RCC 7860 (cell line): ENCODE measurements around the gene HOXD13.
A peak's percentile ranks its signal among the peaks of the same experiment; 100 is the strongest.

ENCODE experiments used
- DNase-seq: peaks from one replicate; pipeline ENCODE4 v3.0.0-alpha.2; 2015; ENCODE audit warnings: low spot score
- FAIRE-seq: peaks from 2 replicates; lab custom pipeline; 2012; peaks lifted over from hg19 to GRCh38; lab: Jason Lieb, UNC

The HOXD13 gene

DNA sequence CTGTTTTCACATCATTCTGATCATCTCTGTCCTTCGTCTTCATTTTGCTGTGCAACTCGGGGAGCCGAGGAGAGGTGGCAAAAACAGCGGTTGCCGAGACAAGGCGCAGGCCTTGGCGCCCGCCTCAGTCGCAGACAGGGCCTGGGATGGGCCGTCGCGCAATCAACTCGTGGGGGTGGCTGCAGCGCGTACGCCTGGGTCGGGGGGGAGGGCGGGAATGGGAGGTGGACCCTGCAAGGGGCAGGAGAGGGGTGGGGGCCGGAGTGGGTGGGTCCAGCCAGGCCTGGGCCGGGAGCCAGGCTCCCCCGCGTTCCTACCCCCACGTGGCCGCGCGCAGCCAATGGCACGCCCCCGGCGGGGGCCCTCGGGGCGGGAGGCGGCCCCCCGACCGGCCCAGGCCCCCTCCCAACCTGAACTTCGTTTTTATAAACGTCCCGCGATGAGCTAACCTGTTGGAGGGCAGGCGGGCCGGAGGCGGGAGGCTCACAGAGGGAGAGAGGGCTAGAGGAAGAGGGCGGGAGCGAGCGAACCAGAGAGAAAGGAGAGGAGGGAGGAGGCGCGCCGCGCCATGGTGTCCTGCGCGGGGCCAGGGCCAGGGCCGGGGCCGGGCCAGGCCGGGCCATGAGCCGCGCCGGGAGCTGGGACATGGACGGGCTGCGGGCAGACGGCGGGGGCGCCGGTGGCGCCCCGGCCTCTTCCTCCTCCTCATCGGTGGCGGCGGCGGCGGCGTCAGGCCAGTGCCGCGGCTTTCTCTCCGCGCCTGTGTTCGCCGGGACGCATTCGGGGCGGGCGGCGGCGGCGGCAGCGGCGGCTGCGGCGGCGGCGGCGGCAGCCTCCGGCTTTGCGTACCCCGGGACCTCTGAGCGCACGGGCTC, at the start of gene HOXD13:
TSS of gene HOXD13 (plus strand) at position 452 of the 875 bp plus-strand sequence. CDS start at position 622, 170 bp downstream.
- no peak for FAIRE-seq
- no peak for DNase-seq

DNA sequence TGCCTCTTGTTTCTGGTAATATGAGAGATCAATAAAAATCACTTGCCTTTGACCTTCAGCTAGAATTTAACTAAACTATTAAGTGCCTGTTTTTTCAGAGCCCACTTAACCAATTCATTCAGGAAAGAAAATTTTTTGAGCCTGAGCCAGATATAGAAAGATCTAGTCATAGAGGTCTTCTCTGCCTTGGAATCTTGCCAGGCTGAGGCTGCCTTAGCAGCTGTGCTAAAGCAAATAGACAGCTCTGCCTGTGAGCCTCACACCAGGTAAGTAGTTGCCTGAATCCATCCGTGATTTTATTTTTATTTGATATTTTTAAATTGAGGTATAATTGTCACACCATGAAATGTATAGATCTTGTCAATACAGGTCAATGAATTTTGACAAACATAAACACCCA, 36.1 kb upstream of the HOXD13 start:
- DNase-seq (no peak), FAIRE-seq (no peak)

DNA sequence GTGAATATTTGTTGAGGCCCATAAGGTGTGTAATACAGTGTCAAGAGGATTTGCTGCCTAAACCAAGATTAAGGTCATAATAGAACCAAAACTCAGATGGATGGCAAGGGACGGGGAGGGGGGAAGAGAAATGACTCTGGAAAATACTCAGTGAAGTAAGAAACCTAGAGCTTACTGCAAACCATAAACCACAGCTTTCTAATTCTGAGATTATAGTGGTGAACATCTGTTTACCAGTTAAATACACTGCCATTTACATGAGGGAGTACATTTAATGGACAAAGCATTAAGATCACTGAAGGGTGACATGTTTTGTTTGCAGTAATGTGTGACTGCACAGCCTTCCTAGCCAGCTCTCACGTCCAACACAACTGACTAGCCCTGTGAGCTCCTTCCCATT, 28.6 kb upstream of the HOXD13 start:
- DNase-seq (no peak), FAIRE-seq (no peak)

DNA sequence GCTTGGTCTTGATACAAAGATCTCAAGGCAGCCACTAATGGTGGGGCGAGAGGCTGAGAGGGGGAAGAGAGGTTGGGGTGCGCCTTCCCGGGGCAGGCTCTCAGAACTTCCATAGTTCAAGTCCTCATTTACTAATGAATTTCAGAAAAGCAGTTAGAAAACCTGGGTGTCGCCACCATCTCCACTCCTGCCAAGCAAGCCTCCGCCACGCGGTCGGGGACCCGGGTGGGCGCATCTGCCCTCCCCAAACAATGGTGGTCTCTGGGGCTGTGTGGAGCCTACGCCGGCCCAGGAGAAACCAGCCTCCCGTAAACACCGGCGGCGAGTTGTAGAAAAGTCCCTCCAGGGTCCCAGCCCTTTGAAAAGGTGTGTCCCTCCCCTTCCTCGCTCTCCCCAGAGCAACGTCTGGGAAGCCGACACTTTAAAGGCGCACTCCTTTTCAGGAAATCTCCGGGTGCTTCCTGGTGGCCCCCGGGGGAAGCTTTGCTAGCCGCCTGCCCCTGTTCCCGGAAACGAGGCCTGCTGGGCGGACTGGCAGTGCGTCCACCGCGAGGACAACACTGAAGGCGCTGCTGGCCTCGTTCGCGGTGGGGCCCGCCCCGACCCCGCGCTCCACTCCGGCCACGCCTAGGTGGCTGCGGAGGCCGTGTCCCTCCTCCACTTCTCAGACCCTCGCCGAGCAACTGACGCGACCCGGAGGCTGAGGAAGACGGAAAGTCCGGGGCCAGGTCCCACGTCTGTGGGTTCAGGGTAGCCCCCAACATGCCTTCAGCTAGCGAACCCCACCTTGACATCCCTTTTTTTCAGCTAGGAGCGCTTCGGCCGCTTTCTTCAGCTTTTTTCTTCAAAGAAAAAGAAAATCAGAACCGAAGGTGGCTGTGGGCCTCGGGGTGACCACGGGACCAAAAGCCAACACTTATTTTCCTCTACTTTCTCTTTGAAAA, 25.6 kb upstream of the HOXD13 start:
- DNase-seq (no peak), FAIRE-seq (no peak)

DNA sequence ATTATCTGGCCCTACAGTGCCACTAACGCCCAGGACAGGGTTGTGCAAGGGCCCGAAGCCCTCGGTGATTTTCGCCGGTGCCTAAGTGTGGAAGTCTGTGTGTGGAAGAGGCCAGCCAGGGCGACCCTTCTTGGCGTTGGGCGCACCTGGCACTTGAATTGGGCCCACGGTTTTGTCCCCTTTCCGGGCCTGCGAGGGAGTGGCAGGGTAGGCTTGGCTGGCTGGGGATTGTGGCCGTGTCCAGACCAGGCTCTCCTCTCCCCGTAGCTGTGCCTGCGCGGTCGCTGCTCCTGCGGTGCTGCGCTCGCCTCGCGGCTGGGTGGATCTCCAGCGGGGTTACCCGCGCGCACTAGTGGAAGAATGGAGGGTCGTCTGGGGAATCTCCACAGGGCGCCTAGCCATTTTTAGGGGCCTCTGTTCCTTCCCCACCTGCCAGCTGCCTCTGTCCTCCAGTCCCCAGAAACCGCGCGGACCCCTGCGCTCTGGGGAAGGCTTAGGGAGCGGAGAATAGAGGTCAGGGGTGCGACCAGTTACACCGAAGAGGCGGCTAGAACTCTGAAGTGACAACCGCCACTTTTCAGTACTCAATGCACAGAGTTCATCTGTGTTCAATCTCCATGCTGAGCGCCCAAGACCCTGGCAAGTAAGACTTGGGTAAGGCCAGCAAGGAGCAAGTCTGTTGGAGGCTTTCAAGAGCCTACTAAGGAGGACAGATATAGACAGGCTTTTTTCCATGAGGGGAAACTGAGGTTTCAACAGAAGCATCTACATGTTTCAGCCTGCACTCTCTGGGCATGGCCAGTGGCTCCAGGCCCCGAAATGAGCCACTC, 24.7 kb upstream of the HOXD13 start:
- no peak for FAIRE-seq
- no peak for DNase-seq

DNA sequence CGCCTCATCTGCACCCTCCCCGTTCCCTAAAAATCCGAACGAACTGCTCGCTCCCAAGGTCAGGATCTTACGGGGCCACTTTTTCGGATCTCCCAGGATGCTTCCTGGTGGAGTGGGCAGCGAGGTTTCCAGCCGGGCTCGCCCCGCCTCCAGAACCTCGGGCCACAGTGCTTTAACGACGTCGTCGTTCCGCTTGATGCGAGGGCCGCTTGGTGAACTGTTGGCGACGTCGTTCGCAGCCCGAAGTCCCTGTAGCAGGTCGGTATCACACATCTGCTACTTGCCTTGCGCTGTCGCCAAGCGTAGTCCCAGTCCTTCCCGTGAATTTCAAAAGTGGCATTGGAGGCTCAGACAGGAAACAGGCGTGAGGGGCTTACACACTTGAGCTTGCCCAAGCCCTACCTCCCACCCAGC, 24.1 kb upstream of the HOXD13 start:
- no peak for DNase-seq
- FAIRE-seq: no peak

DNA sequence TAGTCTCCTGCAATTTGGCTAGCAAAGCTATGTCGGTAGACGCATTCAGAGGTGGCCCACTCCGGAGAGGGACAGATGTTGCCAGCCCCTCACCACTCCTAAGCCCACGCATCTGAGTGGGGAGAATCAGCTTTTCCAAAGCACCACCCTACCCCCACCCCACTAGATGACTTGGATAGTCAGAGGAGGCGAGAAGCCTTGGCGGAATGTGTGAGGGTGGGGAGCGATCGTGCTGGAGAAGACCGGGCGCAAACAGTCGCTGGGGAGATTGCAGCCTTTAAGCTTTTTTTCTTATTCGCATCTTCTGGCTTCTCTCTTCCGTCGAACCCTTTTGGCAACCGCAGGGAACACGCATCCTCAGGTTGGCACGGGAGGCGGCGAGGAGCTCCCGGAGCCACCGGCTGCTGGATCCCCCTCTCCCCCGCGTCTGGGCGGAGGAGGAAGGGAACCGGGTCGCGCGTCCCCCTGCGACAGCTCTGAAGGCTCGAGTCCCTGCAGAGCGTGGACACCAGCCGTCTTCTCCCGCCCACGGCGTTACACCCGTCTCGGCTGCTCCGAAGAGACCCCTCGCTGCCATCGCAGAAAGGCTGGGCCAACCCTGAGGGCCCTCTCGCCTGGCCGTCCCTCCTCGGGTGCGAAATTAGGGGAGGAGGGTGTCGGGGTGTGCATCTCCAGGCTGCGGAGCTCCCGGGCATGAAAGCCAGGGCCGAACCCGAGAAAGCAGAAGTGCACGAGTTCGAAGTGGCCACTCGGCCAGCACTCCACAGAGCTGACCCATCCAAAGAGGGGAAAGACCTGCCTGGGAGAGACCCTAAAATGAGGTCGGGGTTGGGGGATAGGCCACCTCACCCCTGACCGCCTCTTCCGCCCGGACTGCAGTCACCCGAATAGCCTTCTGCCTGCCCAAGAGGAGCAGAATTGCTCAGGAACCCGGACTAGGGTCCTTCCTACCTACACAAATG, 20.9 kb upstream of the HOXD13 start:
- no peak for DNase-seq
- FAIRE-seq: no peak

DNA sequence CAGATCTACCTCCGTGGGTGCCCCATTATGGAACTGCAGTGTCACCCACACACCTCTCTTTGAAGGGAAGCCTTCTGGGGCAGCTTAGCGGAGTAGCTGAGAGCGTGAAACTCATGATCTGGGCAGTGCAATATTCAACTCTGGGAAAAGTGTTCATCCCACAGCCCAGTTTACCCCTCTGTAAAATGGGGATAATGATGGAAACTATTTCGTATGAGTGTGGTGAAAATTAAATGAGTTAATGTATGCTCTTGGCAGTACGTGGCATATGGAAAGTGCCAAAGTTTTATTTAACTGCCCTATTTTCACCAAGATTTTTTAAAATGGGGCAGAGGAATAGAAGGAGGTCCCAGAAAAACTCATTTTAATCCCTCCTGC, 20.2 kb upstream of the HOXD13 start:
- DNase-seq: no peak
- FAIRE-seq: no peak

DNA sequence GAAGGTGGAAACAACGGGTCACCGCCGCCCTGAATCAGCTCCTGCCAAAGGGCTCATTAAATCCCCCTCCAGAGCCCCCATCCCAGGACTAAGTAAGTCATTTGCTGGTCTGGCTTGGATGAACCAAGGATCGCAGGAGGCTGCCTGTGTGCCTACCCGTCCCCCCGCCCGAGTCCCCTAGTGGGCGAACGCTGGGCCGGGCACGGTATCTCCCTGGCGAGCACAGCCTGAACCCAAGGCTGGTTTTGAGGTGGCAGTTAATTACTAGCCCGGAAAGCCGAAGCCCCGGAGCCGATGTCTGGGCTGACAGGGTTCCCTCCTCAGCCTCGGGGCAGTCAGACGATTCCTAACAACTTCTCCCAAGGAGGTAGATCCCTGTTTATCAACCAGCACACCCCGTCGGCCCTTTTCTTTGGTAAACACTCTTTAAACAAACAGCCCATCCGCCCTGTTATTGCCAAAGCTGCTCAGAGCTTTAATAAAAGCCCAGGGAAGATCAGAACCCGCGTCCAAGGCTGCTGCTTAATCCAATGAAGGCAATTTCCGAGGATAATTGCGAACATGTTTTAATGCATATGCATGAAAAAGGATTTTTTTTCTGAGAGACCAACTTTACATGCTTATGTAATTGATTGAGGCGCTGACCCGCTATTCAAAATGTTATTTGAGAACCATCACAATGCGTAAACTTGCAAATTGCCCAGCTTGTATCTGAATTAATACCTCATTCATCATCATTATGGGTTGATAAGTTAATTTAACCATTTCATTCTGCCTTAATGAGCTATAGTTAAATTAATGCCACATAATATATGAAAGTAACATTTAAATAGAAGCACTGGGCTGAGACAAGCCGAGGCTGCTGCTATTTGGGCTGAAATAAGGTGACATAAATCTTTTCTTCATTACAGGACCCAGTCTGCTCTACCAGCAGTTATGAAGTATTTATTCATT, 19.3 kb upstream of the HOXD13 start:
- no peak for FAIRE-seq

DNA sequence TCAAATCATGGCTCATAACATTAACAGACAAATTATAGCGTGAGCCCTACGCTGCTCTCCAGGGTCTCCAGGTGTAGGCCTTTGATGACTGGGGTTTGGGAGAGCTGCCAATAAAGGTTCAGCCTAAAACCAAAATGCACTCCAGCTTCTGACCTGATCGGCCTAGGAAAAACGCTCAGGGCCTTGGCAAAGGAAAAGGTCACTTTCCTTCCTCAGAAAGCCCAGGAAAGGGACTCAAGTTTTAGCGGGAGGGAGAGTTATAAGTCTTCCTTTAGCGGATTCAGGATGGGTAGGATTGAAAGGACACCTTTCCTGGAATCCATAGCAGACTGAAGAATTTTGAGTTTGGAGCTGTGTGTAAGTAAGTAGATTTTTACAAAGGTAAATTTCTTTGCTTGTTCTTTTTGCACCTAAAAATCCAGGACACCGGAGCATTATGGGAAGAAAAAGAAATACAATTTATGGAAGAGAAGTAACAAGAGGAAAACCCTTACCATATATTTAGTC, 17.5 kb upstream of the HOXD13 start:
- no peak for DNase-seq
- no peak for FAIRE-seq

More for the DNA sequence above, 19.3 kb upstream of the HOXD13 start:
- no peak for DNase-seq

DNA sequence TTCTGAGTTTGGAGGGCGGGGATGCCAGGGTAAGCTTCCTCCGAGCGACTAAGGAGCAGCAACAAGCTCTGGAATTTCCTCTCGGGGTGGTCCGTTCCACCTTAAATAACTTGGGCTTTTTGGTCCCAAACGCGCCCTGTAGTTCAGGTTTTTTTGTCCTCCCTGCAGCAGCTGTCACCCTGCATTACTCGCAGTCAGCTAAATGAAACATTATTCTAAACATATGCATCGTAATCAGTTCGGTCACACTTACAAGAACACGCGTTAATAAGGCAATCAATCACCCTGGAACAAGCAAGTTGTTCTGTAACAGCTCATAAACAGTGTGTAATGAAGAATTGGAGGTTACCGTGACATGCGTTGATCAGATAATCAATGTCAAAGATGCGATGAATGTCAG, 17.0 kb upstream of the HOXD13 start:
- FAIRE-seq: no peak

DNA sequence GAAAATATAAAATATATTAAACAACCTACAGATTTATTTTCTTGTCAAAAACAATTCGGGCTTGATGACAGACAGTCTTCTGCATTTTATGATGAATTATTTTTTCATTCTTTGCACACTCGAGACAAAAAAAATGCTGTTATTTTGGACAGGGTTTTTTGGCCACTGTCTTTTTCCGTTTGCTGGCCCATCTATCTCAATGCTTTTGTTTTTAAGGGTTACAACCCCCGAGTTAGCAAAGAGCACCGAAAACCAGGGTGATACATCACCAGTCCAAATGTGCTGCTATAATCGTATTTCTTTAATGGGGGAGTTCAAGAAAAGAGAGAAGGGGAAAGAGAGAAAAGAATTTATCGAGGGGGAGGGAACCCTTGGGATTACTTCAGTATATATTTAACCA, 16.5 kb upstream of the HOXD13 start:
- no peak for DNase-seq
- no peak for FAIRE-seq

More for the DNA sequence above, 17.0 kb upstream of the HOXD13 start:
- DNase-seq: no peak

DNA sequence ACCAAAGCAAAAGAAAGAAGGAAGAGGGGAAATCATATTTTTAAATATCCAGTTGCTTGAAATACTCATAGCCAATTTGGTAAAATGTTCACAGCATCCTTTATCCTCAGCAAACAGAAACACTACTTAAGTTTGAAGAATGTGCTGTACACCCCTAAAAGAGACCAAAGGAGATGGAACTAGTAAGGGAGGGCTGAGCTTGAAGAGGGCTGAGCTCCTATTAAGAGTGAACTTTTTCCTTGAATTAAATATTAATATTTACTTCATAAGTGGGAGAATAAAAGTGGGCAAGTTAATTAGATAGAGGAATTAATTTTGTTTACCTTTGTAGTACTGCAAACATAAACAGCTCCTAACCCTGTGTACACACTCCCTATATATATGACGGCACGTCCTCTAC, 15.7 kb upstream of the HOXD13 start:
- no peak for FAIRE-seq
- DNase-seq: no peak

DNA sequence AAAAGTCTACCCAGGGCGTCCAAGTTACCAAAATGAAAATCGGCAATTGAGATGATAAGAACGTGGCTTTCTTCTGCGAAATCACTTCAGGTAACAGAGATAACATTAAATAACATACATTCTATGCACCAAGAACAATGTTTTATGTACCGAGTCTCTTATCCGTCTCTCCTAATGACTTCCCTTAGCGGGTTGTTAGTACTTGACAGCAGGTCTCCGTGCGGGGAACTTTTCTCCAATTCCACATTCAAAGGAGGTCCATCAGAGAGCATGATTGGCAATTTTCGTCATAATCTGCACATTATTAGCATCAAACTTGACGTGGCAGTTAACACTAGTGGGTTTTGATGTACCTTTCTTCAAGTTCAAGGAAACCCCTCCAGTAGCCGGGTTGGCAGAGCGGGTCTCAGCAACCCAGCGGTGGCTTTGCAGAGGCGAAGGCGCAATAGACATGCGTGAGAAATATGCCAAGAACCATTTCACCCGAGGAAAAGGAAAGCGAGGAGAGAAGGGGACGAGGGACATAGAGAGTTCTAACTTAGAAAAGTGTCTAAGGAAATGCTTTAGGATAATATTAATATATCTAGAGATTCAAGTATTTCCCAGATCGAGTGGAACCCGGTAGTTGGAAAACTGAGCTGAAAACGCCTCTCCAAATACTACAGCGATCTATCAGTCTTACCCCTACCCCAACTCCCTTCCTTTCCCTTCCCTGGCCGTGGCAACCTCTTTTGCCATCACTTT, 13.8 kb upstream of the HOXD13 start:
- no peak for FAIRE-seq

DNA sequence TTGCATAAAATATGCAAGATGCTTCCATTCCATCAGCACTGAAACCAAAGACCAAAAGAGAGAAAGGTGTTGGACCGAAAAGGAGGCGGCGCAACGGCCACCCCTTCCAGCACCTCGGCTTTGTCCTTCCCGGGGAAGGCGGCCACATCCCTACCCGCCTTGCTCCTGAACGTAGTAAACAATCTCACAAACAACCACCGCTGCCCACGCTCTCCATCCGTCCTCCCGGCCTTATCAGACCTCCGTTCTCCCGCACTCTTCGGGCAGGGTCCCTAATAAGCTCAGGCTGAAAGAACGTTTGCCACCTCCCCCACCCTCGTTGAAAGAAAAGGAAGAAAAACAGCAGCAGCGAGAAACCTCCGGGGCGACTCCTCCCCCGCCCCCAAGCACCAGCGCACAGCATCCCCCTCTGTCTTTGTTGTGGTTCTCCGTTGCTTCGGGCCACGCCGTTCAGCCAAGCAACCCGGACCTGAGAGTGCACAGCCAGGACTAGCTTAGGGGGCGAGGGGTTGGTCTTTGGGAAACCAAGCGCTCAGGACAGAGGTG, 13.2 kb upstream of the HOXD13 start:
- FAIRE-seq (no peak), DNase-seq (no peak)

More for the DNA sequence above, 13.8 kb upstream of the HOXD13 start:
- no peak for DNase-seq

DNA sequence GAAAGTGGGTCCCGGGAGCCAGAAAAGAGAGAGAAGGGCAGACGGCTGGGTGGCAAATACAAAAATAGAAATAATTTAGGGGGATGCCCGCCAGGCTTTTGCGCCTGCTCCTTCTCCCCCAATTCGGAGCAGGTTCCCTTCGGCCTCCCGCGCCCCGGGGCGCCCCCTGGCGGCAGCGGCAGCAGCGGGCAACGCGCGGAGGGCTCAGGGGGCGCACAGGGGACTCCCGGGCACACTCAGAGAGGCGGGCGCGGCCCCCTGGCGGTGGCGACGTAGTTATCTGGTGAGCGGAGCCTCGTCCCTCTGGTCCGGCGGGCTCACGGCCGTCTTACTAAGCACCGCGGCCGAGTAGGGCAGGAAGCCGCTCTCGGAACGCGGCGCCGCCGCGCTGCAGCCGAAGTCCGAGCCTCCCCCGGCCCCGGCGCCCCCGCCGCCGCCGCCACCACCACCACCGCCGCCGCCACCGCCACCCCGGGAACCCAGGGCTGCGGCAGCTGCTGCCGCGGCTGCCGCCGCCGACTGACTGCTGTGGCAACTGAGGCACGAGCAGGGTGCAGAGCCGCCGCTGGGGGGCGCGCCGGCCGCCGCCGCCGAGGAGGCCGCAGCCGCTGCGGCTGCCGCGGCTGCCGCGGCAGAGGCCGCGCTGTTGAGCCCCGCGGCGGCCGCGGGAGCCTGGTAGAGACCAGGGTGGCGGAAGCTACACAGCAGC, 12.5 kb upstream of the HOXD13 start:
- peak; percentile 44 for DNase-seq
- FAIRE-seq: no peak
